ENCODE data around the gene PPFIBP1. TPM values are rescaled to one million over a fixed set of nuclear protein-coding genes. Genes with fewer than 3 reads are reported as not detected.

The PPFIBP1 gene
- total RNA-seq, 1 donor from 2014 or later, result 81.5 TPM

DNA sequence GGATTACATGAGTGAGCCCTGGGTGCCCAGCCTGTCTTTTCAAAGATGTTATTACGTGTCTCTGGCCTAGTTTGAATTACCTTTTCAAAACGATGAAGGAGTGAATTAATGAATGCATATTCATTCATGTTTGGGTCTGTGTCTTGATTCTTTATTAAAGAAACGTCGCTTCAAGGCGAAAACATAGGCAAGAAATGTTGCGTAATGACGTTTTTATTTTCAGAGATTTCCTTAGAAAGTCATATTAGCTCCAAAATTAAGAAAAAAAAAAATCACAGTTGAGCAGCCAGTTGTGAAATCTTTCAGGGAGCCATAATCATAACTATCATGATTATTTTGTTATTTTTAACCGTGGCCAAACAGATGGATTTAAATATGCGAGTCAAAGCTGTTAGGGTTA is 3.5 kb downstream of the PPFIBP1 start:
- TF ChIP-seq CTCF (conservative IDR thresholded peaks at IDR 0.05; ENCODE audit: low read depth, low read length), result no peak
- no peak for DNase-seq (ENCODE audit: low read depth)

GRCh38 chr12:27528788-27529187 is 4.8 kb downstream of the PPFIBP1 start:
- no peak for TF ChIP-seq CTCF (conservative IDR thresholded peaks at IDR 0.05; ENCODE audit: low read depth, low read length)
- H3K4me3 ChIP-seq (ENCODE audit: low read depth, low read length), result no peak overlapping the region
- no peak for DNase-seq (ENCODE audit: low read depth)

More for the DNA sequence above, 3.5 kb downstream of the PPFIBP1 start:
- H3K4me3 ChIP-seq (ENCODE audit: low read depth, low read length), result no peak overlapping the region

- H3K4me3 ChIP-seq (ENCODE audit: low read depth, low read length), result no peak overlapping the region
- DNase-seq (ENCODE audit: low read depth), result no peak
- TF ChIP-seq CTCF (conservative IDR thresholded peaks at IDR 0.05; ENCODE audit: low read depth, low read length), result no peak
These were observed 6.3 kb downstream of the PPFIBP1 start for GRCh38 chr12:27530157-27530922.

GRCh38 chr12:27531896-27532295 is 7.9 kb downstream of the PPFIBP1 start:
- no peak for DNase-seq (ENCODE audit: low read depth)
- H3K4me3 ChIP-seq (ENCODE audit: low read depth, low read length), result no peak overlapping the region
- TF ChIP-seq CTCF (conservative IDR thresholded peaks at IDR 0.05; ENCODE audit: low read depth, low read length), result no peak

DNA sequence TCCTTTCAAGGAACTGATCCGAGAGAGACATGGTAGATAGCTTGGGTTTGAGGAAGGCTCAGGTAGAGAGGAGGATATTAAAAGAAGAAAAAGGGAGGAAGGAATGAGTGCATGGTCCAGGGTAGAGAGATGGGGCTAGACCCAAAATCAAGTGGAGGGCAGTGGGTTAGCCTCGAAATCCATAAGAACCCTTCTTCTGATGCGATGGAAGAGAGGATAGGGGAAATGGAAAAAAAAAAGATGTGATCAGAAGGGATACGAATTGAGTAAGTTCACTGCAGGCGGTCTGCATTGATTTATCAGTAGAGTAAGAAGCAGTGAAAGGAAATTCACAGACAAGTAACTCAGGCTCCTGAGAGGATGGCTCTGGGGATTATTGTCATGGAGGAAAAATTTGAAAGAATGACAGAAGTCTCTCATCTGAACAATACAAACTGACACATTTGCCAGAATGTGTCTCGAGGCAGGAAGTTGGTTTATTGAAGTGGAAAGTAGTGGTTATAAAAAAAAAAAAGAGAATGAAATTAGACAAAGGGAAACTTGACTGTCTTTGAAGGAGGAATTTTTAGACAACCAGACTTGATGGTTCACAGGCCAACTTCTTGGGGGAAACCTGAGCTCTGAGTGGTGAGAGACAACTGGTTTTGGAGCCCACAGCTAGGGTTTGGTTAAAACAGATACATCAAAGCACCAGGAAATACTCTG is 10.2 kb downstream of the PPFIBP1 start:
- DNase-seq (ENCODE audit: low read depth), result no peak
- H3K4me3 ChIP-seq (ENCODE audit: low read depth, low read length), result no peak overlapping the region
- TF ChIP-seq CTCF (conservative IDR thresholded peaks at IDR 0.05; ENCODE audit: low read depth, low read length), result no peak

DNA sequence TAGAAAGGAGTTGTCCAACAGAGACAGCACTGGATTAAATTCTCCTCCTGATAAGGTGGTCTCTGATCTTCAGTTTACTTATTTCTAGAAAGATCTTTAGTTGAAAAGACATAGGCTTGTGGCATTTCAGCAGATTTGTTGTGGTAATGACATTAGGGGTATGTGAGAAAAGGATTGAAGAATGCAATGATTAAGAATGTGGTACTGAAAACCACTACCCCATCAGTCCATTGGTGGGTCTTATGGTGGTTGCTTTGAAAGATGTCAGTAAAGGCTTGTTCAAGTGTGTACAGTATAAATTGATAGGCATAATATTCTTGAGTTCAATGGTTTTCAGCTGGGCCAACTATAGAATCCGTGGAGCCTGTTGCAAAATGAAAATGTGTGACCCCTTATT is 10.8 kb downstream of the PPFIBP1 start:
- TF ChIP-seq CTCF (conservative IDR thresholded peaks at IDR 0.05; ENCODE audit: low read depth, low read length), result no peak
- no peak overlapping the region for H3K4me3 ChIP-seq (ENCODE audit: low read depth, low read length)
- DNase-seq (ENCODE audit: low read depth), result no peak
